Measurements from ENCODE around the gene ANKFN1. TPM values are rescaled to one million over a fixed set of nuclear protein-coding genes. Genes with fewer than 3 reads are reported as not detected.

ANKFN1 gene
- total RNA-seq, 2 donors from 2014 or later: not detected

DNA sequence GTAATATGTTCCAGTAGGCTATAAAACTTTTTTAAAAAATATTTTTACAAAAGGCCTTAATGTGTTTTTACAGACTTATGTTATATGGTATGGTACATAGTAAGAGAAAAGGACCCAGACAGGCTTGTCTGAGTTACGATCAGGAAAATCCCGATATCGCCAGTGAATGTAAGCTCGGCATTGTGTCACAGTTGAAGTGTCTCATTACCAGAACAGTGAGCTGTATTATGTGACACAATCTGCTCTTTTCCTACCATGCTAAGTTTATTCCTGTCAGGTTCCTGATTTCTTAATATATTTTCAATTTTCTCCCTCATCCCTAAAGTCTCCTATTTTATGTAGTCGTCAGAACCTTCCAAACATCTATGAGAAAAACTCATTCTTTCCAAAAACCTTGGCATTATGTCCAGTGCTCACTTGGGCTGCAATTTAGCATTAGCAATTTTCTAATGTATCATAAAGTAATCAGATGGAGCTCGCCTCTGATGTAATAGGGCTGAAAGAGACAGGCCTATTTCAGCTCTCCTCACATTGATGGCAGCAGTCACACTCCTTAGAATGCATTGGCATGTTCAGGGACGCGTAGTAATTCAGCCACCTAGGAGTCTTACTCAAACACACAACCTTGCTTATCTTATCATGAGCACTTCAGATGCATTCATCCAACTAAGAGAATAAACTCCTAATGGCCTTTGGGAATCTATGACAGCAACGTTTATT is 292.6 kb downstream of the ANKFN1 start:
- H3K9me3 Mint-ChIP-seq: no peaks in the 10 kb centered on the region
- H3K27me3 Mint-ChIP-seq: peaks cover 2 to 26% of the 10 kb centered on the region in 2 donors
- H3K4me1 Mint-ChIP-seq (ENCODE audit: low read depth in 2 of 2): no peaks in the 10 kb centered on the region
- no peak for ATAC-seq
- H3K4me3 Mint-ChIP-seq: no peak overlapping the region
- no peaks in the 10 kb centered on the region for H3K36me3 Mint-ChIP-seq
- DNase-seq (ENCODE audit: low spot score): no peak
- no peak overlapping the region for H3K27ac Mint-ChIP-seq

DNA sequence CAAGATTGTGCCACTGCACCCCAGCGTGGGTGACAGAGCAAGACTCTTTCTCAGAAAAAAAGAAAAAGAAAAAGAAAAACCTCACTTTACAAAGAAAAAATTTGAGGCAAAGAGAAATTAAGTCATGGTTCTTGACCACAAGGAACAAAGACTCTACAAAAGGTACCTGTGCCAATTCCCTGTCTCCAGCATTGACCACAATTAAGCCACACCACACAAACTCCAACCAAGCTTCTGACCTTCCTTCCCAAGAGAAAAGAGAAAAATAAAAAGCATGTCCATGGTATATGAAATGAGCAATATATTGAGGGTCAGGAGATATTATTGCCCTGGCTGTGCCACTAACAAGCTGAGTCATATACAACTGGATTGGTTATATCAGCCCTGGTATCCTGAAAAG is 293.9 kb downstream of the ANKFN1 start:
- ATAC-seq: no peak
- H3K4me3 Mint-ChIP-seq: no peak overlapping the region
- DNase-seq (ENCODE audit: low spot score): no peak
- H3K27ac Mint-ChIP-seq: no peak overlapping the region
- peaks cover 5 to 26% of the 10 kb centered on the region in 2 donors for H3K27me3 Mint-ChIP-seq
- H3K4me1 Mint-ChIP-seq (ENCODE audit: low read depth in 2 of 2): no peaks in the 10 kb centered on the region
- no peaks in the 10 kb centered on the region for H3K36me3 Mint-ChIP-seq
- no peaks in the 10 kb centered on the region for H3K9me3 Mint-ChIP-seq

DNA sequence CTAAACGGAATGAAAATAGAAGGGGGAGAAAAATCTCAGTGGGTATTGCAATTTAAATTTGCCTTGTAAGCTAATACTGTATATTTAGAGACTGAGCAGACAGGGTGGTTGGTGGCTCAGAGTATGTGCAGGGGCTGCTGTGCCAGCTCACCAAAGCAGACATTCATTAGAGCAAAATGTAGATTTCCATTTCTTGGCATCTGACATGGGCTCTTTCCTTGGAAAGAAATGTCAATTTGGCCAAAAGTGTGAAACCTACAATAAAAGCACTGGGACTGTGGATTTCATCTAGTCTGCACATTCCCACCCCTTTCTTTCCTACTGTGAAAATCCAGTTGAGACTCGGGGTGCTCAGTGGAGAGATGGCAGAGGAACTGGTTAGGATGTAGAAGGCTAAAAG is 295.1 kb downstream of the ANKFN1 start:
- ATAC-seq: no peak
- no peaks in the 10 kb centered on the region for H3K9me3 Mint-ChIP-seq
- H3K27me3 Mint-ChIP-seq: peaks cover 10 to 33% of the 10 kb centered on the region in 2 donors
- no peaks in the 10 kb centered on the region for H3K4me1 Mint-ChIP-seq (ENCODE audit: low read depth in 2 of 2)
- H3K36me3 Mint-ChIP-seq: no peaks in the 10 kb centered on the region
- DNase-seq (ENCODE audit: low spot score): no peak
- H3K4me3 Mint-ChIP-seq: no peak overlapping the region
- no peak overlapping the region for H3K27ac Mint-ChIP-seq

DNA sequence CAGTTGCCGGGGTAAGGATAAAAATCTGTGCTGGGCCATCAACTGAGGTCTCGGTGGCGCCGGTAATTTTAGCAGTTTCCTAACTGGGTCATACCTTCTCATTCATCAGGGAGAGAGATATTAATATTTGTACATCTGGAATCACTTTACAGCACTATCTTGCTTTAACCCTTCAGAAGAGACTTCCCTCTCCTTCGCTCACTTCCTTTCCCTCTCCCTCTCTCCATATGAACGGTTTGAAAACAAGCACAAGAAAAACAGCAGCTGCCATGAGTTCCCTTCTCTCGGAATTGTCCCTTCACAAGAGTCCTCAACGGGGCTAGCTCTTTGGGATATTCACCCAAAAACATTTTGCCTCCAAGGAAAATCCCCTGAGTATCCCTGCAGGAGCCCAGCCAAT is 295.9 kb downstream of the ANKFN1 start:
- no peaks in the 10 kb centered on the region for H3K9me3 Mint-ChIP-seq
- DNase-seq (ENCODE audit: low spot score): no peak
- no peak for ATAC-seq

DNA sequence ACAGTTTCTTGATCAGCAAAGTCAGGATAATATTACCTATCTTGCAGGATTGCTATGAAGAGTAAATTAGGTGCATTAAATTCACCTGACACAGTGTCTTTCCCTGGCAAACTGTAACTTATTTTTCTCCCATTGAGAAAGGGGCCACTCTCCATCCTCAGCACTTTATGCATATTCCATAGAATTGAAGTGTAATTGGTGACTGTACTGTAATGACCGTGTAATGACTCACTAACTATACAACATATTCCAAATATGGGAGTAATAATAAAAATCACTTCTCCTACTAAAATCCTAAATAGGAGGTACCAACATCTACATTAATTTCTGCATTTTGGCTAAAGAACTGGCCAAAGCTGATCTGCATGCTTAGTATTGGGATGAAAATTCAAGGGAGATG is 298.4 kb downstream of the ANKFN1 start:
- peaks cover 21 to 34% of the 10 kb centered on the region in 2 donors for H3K27me3 Mint-ChIP-seq

More for the DNA sequence above, 295.9 kb downstream of the ANKFN1 start:
- H3K36me3 Mint-ChIP-seq: no peaks in the 10 kb centered on the region
- H3K27me3 Mint-ChIP-seq: peaks cover 13 to 30% of the 10 kb centered on the region in 2 donors
- no peaks in the 10 kb centered on the region for H3K4me1 Mint-ChIP-seq (ENCODE audit: low read depth in 2 of 2)
- H3K4me3 Mint-ChIP-seq: no peak overlapping the region
- H3K27ac Mint-ChIP-seq: no peak overlapping the region

DNA sequence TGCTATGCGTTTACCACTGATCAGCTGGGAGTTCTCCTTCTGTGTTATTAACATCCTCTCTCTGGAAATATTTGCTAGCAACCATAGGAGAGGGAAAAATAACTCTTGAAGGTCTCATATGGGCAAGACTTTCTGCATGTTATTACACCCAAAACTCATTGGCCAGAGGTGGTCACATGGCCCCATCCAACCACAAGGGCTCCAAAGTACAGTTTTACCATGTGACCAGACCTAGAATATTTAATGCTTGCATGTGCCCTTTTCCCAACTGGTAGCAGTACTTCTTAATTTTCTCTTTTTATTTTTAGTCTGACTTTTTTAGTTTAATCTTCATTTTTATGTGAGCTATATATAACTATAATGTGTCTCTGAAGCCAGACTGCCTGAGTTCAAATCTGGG is 299.2 kb downstream of the ANKFN1 start:
- H3K4me1 Mint-ChIP-seq (ENCODE audit: low read depth in 2 of 2): no peaks in the 10 kb centered on the region
- no peak for ATAC-seq
- H3K27me3 Mint-ChIP-seq: peaks cover 21 to 34% of the 10 kb centered on the region in 2 donors
- no peak overlapping the region for H3K4me3 Mint-ChIP-seq
- no peaks in the 10 kb centered on the region for H3K36me3 Mint-ChIP-seq
- H3K9me3 Mint-ChIP-seq: no peaks in the 10 kb centered on the region
- no peak overlapping the region for H3K27ac Mint-ChIP-seq
- DNase-seq (ENCODE audit: low spot score): no peak

More for the DNA sequence above, 298.4 kb downstream of the ANKFN1 start:
- ATAC-seq (no peak), DNase-seq (ENCODE audit: low spot score) (no peak)
- Mint-ChIP-seq H3K36me3 (no peaks in the 10 kb centered on the region), H3K9me3 (no peaks in the 10 kb centered on the region), H3K27ac (no peak overlapping the region), H3K4me1 (ENCODE audit: low read depth in 2 of 2) (no peaks in the 10 kb centered on the region), H3K4me3 (no peak overlapping the region)

DNA sequence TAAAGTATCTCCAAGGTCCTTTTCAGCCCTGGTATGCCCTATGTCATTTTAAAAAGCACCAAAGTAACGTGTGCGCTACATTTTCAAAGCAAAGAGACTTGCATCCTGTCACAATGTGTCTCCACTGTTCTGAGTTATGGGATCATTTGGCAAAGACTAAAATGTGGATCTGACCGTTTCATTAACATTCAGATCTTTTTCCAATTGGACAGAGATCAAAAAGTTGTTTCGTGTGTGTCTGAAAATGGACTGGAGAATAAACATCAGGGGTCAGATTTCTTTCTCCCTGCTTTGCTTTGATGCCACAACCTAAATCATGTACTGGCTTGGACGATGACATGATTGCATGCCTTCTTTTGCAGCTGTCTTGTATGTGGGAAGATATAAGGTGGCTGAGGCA is 304.2 kb downstream of the ANKFN1 start:
- Mint-ChIP-seq H3K36me3 (no peaks in the 10 kb centered on the region), H3K27me3 (peaks cover 32 to 49% of the 10 kb centered on the region in 2 donors), H3K4me1 (ENCODE audit: low read depth in 2 of 2) (no peaks in the 10 kb centered on the region), H3K9me3 (no peaks in the 10 kb centered on the region), H3K27ac (no peak overlapping the region), H3K4me3 (no peak overlapping the region)
- no peak for ATAC-seq
- DNase-seq (ENCODE audit: low spot score): no peak

DNA sequence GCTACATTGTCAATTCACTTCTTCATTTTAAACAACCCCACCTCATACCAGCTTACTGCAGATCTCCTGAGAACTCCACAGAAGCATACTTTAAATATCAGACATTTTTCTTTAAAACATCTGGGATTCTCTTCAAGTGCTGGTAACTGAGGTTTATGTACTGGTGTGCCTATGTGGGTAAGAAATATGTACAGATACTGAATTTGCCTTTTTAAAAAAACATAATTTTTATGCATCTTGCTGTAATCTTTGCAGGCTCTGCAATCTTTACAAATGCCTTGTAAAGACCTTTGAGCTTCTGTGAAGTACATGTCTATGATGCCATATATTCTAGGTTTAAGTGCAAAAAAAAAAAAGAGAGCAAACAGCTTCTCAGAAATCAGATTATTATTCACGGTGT is 312.6 kb downstream of the ANKFN1 start:
- DNase-seq (ENCODE audit: low spot score): no peak
- H3K36me3 Mint-ChIP-seq: no peaks in the 10 kb centered on the region
- ATAC-seq: no peak
- no peak overlapping the region for H3K27ac Mint-ChIP-seq
- peaks cover 9 to 30% of the 10 kb centered on the region in 2 donors for H3K27me3 Mint-ChIP-seq
- H3K4me1 Mint-ChIP-seq (ENCODE audit: low read depth in 2 of 2): no peaks in the 10 kb centered on the region
- no peaks in the 10 kb centered on the region for H3K9me3 Mint-ChIP-seq
- no peak overlapping the region for H3K4me3 Mint-ChIP-seq

DNA sequence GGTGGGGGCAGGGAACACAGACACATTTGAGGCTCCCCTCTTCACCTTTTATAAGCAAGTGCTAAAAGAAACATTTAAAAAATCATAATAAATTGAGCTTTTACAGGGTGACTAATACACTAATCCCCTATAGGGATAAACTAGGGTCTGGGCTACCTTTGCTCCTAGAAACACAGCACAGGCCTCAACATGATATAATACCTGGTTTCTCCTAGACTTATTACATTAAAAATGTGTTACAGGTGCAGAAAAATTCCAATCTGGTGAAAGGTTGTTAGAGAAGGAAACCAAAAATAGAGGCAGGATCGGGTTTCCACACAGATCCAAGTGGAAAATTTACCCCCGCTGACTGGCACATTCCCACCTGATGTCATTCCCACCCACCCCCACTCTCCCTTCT is 315.6 kb downstream of the ANKFN1 start:
- Mint-ChIP-seq H3K36me3 (peaks cover 4% of the 10 kb centered on the region), H3K4me3 (no peak overlapping the region), H3K27me3 (peaks cover 7 to 39% of the 10 kb centered on the region in 2 donors), H3K27ac (no peak overlapping the region), H3K4me1 (ENCODE audit: low read depth in 2 of 2) (no peaks in the 10 kb centered on the region), H3K9me3 (peaks cover 6% of the 10 kb centered on the region)
- DNase-seq (ENCODE audit: low spot score) (no peak), ATAC-seq (no peak)

DNA sequence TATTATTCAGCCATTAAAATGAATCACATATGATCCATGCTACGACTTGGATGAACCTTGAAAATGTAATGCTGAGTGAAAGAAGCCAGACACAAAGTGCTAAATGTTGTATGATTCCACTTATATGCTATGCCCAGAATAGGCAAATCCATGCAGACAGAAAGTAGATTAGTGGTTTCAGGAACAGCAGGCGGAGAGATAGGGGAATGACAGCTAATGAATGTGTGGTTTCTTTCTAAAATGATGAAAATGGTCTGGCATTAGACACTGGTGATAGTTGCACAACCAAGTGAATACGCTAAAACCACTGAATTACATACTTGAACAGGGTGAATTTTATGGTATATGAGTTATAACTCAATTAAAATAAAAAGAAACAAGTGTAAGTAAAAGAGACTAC is 318.4 kb downstream of the ANKFN1 start:
- H3K9me3 Mint-ChIP-seq: peaks cover 6% of the 10 kb centered on the region
- H3K4me3 Mint-ChIP-seq: no peak overlapping the region
- H3K27ac Mint-ChIP-seq: no peak overlapping the region
- peaks cover 0 to 2% of the 10 kb centered on the region in 2 donors for H3K4me1 Mint-ChIP-seq (ENCODE audit: low read depth in 2 of 2)
- peaks cover 4% of the 10 kb centered on the region for H3K36me3 Mint-ChIP-seq
- ATAC-seq: no peak
- H3K27me3 Mint-ChIP-seq: peaks cover 14 to 40% of the 10 kb centered on the region in 2 donors
- DNase-seq (ENCODE audit: low spot score): no peak

DNA sequence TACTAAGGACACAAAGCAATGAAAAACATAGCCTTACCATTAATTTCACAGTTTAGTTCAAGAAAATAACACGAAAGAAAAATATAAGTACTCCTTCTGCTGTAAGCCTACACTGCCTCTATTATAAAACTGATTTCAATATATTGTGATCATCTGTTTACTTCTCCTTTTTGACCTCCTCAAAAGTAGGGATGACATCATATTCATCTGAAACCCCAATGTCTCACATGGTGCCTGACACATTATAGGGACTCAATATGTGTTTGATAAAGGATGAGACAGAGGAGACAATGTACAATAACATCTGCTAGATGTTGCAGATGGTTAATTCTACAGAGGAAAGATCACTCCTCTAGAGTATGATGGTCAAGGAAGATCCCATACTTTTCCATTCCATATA is 321.8 kb downstream of the ANKFN1 start:
- peaks cover 6% of the 10 kb centered on the region for H3K9me3 Mint-ChIP-seq
- H3K36me3 Mint-ChIP-seq: peaks cover 4% of the 10 kb centered on the region
- ATAC-seq (no peak), DNase-seq (ENCODE audit: low spot score) (no peak)
- no peak overlapping the region for H3K4me3 Mint-ChIP-seq
- peaks cover 0 to 2% of the 10 kb centered on the region in 2 donors for H3K4me1 Mint-ChIP-seq (ENCODE audit: low read depth in 2 of 2)
- H3K27me3 Mint-ChIP-seq: peaks cover 17 to 40% of the 10 kb centered on the region in 2 donors
- H3K27ac Mint-ChIP-seq: no peak overlapping the region

DNA sequence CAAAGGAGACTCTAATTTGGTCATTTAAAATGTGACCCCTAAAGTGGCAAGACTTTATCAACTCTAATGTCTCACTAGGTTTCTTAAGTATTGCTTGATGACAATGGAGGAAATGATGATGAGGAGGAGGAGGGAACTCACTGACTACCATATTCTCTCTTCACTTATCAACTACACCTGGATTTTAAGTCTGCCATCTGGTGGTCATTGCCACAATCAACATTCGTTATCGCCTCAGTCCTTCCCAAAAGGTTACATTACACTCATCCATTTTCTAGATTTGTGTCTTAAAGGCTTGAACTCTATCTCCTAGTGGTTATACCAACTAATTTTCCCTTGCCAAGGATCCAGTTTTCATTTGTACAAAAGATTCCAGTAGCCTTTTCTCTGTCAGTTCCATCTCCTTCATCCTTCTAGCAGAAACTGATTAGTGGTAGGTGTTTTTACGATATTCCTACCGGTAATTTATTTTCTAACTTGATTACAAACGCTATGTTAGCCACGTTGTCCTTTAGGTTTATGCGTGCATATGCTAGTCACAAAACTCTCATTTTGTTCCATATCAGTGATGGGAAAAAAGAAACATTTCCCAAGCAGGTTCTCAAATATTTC is 325.7 kb downstream of the ANKFN1 start:
- no peaks in the 10 kb centered on the region for H3K9me3 Mint-ChIP-seq
- H3K4me1 Mint-ChIP-seq (ENCODE audit: low read depth in 2 of 2): peaks cover 0 to 2% of the 10 kb centered on the region in 2 donors
- no peak for DNase-seq (ENCODE audit: low spot score)
- no peak for ATAC-seq
- no peak overlapping the region for H3K27ac Mint-ChIP-seq
- H3K4me3 Mint-ChIP-seq: no peak overlapping the region
- no peaks in the 10 kb centered on the region for H3K36me3 Mint-ChIP-seq
- H3K27me3 Mint-ChIP-seq: peaks cover 18 to 22% of the 10 kb centered on the region in 2 donors

DNA sequence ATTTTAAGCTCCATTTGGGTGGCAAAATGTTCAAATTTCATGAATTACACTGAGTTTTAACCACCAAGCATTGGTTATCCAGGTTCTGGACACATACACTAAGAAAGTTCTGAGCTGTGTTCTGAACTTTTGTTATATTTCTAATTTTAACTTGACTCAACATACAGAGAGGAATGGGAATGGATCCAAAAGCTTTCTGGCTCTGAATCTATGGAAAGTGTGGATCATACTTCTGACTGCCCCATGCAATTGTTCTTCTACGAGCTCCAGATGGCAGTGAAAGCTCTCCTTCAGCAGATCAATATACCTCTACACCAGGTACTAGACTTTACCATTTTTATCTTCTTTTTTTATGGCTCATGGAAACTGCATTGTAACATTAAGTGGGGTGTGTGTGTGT is 327.2 kb downstream of the ANKFN1 start:
- Mint-ChIP-seq H3K9me3 (no peaks in the 10 kb centered on the region), H3K36me3 (no peaks in the 10 kb centered on the region), H3K4me3 (no peak overlapping the region), H3K4me1 (ENCODE audit: low read depth in 2 of 2) (peaks cover 0 to 2% of the 10 kb centered on the region in 2 donors), H3K27me3 (peaks cover 13 to 20% of the 10 kb centered on the region in 2 donors), H3K27ac (no peak overlapping the region)
- DNase-seq (ENCODE audit: low spot score): no peak
- no peak for ATAC-seq

DNA sequence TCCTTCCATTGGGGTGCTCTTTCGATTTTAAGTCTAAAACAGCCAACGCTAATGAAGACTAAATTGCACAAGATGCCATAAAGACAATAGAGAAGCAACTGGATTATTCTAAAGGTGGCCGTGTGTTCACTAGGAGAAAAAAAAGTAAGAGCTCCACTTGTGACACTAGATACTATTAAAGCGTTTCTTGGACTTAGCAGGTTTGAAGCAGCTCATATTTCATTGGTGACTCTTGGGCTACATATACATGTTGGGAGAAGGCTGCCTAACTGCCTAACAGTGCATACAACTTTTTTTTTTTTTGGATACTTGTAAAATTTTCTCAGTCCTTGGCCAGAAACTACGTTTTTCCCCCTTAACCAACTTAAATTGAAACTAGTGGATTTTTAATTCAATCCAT is 328.4 kb downstream of the ANKFN1 start:
- ATAC-seq: no peak
- H3K4me3 Mint-ChIP-seq: no peak overlapping the region

More for the DNA sequence above, 328.4 kb downstream of the ANKFN1 start:
- no peaks in the 10 kb centered on the region for H3K4me1 Mint-ChIP-seq (ENCODE audit: low read depth in 2 of 2)
- DNase-seq (ENCODE audit: low spot score): no peak
- no peaks in the 10 kb centered on the region for H3K9me3 Mint-ChIP-seq
- no peak overlapping the region for H3K27ac Mint-ChIP-seq
- H3K27me3 Mint-ChIP-seq: peaks cover 11 to 15% of the 10 kb centered on the region in 2 donors
- no peaks in the 10 kb centered on the region for H3K36me3 Mint-ChIP-seq

Data from natural killer cell treated with Interleukin-12 subunit alpha and Interleukin-12 subunit beta and Interleukin-15 and Interleukin-18, amount 100 ng/mL, for 72 hours (primary cell).